Gastrocnemius medialis (tissue), 4 donors: Measurements from ENCODE around the gene CHAF1A.

Experiments used
- POLR2A ChIP-seq, 2 donors: fragments of 450-650 bp; IDR thresholded peaks; one replicate each; pipeline ENCODE4 v1.6.1; 2017; ENCODE audit warnings: antibody characterized with exemption in 2 of 2, mild to moderate bottlenecking in 2 of 2, moderate library complexity in 2 of 2
- TF ChIP-seq, protein P1 (sequence below), 5 experiments: fragments of 450-650 bp in 3 of 5; fragments of 200-600 bp in 2 of 5; sonication (generic) in 2 of 5; IDR thresholded peaks in 4 of 5; conservative IDR thresholded peaks in 1 of 5; 1 replicate in 4 of 5; 2 replicates in 1 of 5; pipeline ENCODE4 v1.5.1; 2016 to 2019; ENCODE audit warnings: antibody characterized with exemption in 5 of 5, mild to moderate bottlenecking in 3 of 5, moderate library complexity in 3 of 5

DNA sequence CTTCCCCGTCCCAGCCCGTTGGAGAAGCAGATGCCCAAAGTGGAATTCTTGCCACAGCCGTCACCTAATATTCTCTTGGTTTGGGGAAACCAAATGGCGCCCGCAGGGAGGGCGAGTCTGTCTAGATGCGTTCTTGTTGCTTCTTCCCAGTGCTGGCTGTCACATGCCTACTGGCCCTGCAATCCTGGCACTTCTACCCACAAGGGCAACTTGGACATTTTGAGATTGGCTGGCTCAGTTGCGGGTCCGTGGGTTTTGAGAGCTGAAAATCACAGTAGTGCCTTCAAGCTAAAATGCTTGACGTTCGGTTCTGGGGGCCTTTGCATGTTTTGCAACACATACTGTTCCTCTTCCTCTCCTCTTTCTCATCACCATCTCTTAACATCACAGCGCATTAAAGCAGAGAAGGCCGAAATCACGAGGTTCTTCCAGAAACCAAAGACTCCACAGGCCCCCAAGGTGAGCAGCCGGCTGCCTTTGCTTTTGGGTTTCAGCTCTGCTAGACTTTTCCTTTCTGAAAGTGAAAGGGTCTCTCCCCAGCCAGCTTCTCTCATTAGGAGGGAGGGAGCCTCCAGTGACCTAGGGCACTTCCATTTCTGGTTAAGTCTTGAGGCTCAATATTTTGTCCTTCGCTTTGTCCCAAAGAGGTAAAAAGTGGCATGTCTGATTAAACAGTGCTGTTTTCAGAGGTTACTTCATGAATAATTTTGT, 21.1 kb downstream of the CHAF1A start:
- TF ChIP-seq, protein P1, sequence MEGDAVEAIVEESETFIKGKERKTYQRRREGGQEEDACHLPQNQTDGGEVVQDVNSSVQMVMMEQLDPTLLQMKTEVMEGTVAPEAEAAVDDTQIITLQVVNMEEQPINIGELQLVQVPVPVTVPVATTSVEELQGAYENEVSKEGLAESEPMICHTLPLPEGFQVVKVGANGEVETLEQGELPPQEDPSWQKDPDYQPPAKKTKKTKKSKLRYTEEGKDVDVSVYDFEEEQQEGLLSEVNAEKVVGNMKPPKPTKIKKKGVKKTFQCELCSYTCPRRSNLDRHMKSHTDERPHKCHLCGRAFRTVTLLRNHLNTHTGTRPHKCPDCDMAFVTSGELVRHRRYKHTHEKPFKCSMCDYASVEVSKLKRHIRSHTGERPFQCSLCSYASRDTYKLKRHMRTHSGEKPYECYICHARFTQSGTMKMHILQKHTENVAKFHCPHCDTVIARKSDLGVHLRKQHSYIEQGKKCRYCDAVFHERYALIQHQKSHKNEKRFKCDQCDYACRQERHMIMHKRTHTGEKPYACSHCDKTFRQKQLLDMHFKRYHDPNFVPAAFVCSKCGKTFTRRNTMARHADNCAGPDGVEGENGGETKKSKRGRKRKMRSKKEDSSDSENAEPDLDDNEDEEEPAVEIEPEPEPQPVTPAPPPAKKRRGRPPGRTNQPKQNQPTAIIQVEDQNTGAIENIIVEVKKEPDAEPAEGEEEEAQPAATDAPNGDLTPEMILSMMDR (IDR thresholded peaks at IDR 0.05 in 4 of 5, conservative IDR thresholded peaks at IDR 0.05 in 1 of 5), result no peak
- no peak for TF ChIP-seq POLR2A (IDR thresholded peaks at IDR 0.05)
